Fibroblast of mammary gland (primary cell): Measurements from ENCODE around the gene HOXB7.

Source experiments
- DNase-seq: peaks from one replicate; pipeline ENCODE4 v3.0.0-alpha.2; 2010; ENCODE audit warnings: low read depth
- H3K4me3 ChIP-seq: 2 replicates; pipeline ENCODE4 v1.5.1; 2011; ENCODE audit warnings: low read depth, mild to moderate bottlenecking, low read length, moderate library complexity; ENCODE audit not compliant: control insufficient read depth
- CTCF ChIP-seq: conservative IDR thresholded peaks from 2 replicates; pipeline ENCODE4 v1.5.1; 2011; ENCODE audit warnings: low read depth, low read length, inconsistent platforms; ENCODE audit not compliant: control insufficient read depth, insufficient read depth

Gene HOXB7

GRCh38 chr17:48645639-48646182, 34.9 kb upstream of the HOXB7 start:
- no peak overlapping the region for H3K4me3 ChIP-seq
- TF ChIP-seq CTCF, result no peak
- DNase-seq, result no peak

DNA sequence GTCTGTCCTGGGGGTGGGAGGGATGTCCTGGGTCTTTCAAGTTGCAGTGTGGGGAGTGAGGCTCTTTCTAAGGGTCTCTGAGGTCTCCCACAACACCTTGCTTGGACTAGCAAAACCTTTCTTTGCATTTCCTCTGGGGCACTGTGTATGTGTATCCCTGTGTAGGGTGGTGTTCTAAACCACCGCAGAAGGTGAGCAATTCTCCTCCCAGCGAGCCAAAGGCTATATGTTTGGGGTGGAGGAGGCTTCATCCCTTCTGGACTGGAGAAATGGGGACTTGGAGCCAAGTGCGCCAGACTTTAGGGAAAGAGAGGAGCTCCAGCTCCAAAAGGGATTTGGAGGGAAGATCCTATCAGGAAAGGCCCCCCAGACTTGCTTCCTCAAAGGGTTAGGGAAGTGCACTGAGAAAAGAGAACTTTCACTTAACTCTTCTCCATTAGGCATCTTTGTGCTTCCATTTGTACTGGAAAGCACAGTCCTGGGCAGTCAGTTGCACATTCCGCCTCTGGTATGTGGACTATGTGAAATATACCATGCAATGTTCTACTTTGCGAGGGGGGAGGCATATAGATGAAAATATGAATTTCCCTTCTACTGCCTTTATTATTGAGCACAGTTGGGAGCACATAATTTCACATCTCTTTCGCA, 34.2 kb upstream of the HOXB7 start:
- H3K4me3 ChIP-seq, result no peak overlapping the region
- no peak for TF ChIP-seq CTCF
- DNase-seq, result no peak

- H3K4me3 ChIP-seq, result no peak overlapping the region
- DNase-seq, result no peak
- no peak for TF ChIP-seq CTCF
Observed at GRCh38 chr17:48644159-48644558, 33.3 kb upstream of the HOXB7 start.

- DNase-seq, result no peak
- TF ChIP-seq CTCF, result no peak
- no peak overlapping the region for H3K4me3 ChIP-seq
Observed at GRCh38 chr17:48643697-48644012, 32.8 kb upstream of the HOXB7 start.

- no peak overlapping the region for H3K4me3 ChIP-seq
- no peak for TF ChIP-seq CTCF
- no peak for DNase-seq
Observed at GRCh38 chr17:48642843-48643696, 32.3 kb upstream of the HOXB7 start.

GRCh38 chr17:48642059-48642842, 31.4 kb upstream of the HOXB7 start:
- no peak for TF ChIP-seq CTCF
- no peak overlapping the region for H3K4me3 ChIP-seq

More at GRCh38 chr17:48642059-48642842, 31.4 kb upstream of the HOXB7 start:
- no peak for DNase-seq
